Right atrium auricular region (tissue), 2 donors: ENCODE results near the gene DLL4. TPM values are rescaled to one million over a fixed set of nuclear protein-coding genes. Genes with fewer than 3 reads are reported as not detected.
A peak's percentile ranks its signal among the peaks of the same experiment; 100 is the strongest.

Experiments
- DNase-seq: peaks from one replicate; pipeline ENCODE4 v3.0.0-alpha.2; 2019; ENCODE audit warnings: low spot score
- H3K27ac ChIP-seq, 2 donors: fragments of 200-600 bp; sonication (generic); 1 replicate in 1 of 2; 2 replicates in 1 of 2; pipeline ENCODE4 v1.5.1; 2016 to 2019
- H3K27me3 ChIP-seq, 2 donors: fragments of 200-600 bp; sonication (generic); one replicate each; pipeline versions ENCODE4 v1.5.1 to v1.6.0; 2017 to 2019
- H3K36me3 ChIP-seq: fragments of 200-600 bp; sonication (generic); one replicate; pipeline ENCODE4 v1.5.1; 2016
- H3K4me1 ChIP-seq, 2 donors: fragments of 200-600 bp; sonication (generic); one replicate each; pipeline versions ENCODE4 v1.5.1 to v1.6.0; 2017 to 2019
- H3K4me3 ChIP-seq, 2 donors: fragments of 200-600 bp; sonication (generic); 1 replicate in 1 of 2; 2 replicates in 1 of 2; pipeline ENCODE4 v1.5.1; 2017 to 2019; ENCODE audit warnings: mild to moderate bottlenecking in 1 of 2, moderate library complexity in 1 of 2
- H3K9me3 ChIP-seq, 2 donors: fragments of 200-600 bp; sonication (generic); one replicate each; pipeline ENCODE4 v1.5.1; 2019
- total RNA-seq, 2 donors: library from RNA; depleted of rRNA; stranded (reverse); fragments of >200 nt; gene quantifications; one replicate each; pipeline ENCODE4 v1.1.0, GENCODE V29; 2016
- TF ChIP-seq, protein P1 (sequence below), 2 donors: fragments of 200-600 bp; sonication (generic); IDR thresholded peaks; one replicate each; pipeline ENCODE4 v1.5.1; 2019; ENCODE audit warnings: antibody characterized with exemption in 2 of 2

Gene DLL4
- 1 to 10 TPM; 7.5 to 9.8 TPM for total RNA-seq

DNA sequence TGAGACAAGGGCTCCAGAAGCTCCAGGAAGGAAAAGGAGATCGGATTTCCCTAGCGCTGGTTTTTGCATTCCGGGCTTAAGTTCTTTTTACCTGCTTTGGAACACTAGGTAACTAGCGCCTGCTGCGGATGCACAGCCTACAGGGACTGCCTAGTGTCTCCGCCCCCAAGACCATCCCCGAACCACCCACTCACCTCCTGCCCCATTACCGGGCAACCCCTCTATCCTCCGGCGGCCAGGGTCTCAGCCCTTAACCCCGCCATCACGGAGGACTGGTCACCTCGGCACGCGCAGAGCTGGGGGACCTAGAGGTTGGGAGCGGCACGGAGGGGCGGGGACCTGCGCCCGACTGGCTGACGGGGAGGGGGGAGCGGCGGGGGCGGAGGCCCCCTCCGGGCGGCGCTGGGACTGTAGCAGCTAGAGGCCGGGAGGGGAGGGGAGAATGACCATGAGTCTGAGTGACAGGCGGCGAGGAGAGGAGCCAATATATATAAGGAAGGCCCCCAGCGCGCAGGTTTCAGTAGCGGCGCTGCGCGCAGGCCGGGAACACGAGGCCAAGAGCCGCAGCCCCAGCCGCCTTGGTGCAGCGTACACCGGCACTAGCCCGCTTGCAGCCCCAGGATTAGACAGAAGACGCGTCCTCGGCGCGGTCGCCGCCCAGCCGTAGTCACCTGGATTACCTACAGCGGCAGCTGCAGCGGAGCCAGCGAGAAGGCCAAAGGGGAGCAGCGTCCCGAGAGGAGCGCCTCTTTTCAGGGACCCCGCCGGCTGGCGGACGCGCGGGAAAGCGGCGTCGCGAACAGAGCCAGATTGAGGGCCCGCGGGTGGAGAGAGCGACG is at the start of gene DLL4:
Gene DLL4, plus strand, starts transcription at position 520 of the 839 bp plus-strand sequence. CDS start 329 bp downstream, outside the sequence.
- H3K36me3 ChIP-seq, result no peaks in the 10 kb centered on the region
- H3K27me3 ChIP-seq, result peaks cover 13 to 18% of the 10 kb centered on the region in 2 donors
- H3K9me3 ChIP-seq, result no peaks in the 10 kb centered on the region
- TF ChIP-seq, protein P1, sequence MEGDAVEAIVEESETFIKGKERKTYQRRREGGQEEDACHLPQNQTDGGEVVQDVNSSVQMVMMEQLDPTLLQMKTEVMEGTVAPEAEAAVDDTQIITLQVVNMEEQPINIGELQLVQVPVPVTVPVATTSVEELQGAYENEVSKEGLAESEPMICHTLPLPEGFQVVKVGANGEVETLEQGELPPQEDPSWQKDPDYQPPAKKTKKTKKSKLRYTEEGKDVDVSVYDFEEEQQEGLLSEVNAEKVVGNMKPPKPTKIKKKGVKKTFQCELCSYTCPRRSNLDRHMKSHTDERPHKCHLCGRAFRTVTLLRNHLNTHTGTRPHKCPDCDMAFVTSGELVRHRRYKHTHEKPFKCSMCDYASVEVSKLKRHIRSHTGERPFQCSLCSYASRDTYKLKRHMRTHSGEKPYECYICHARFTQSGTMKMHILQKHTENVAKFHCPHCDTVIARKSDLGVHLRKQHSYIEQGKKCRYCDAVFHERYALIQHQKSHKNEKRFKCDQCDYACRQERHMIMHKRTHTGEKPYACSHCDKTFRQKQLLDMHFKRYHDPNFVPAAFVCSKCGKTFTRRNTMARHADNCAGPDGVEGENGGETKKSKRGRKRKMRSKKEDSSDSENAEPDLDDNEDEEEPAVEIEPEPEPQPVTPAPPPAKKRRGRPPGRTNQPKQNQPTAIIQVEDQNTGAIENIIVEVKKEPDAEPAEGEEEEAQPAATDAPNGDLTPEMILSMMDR (IDR thresholded peaks at IDR 0.05), result no peak
- DNase-seq, result peak; percentile 67
- peak within 1 kb of the TSS; percentile 44 to 62 for H3K27ac ChIP-seq
- H3K4me1 ChIP-seq, result peaks cover 0 to 73% of the 10 kb centered on the region in 2 donors
- peak within 1 kb of the TSS; percentile 47 to 64 for H3K4me3 ChIP-seq

DNA sequence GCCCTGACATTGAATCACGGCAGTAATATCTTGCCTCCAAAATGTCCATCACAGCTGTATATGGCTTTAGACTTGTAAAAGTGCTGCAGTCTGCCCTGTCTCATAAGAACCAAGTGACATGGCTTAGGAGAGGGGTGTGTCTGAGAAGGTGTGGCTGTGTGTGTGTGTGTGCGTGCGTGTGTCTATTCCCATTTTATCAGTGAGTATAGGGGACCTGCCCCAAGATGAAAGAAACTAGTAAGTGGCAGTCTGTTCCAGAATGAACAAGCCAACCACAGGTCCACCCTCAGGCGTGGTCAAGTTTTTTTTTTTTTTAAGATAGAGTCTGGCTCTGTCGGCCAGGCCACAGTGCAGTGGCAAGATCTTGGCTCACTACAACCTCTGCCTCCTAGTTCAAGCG is 49.5 kb upstream of the DLL4 start:
- Histone ChIP-seq H3K4me3 (no peak overlapping the region), H3K4me1 (no peaks in the 10 kb centered on the region)
- TF ChIP-seq, protein P1 (IDR thresholded peaks at IDR 0.05), result no peak

DNA sequence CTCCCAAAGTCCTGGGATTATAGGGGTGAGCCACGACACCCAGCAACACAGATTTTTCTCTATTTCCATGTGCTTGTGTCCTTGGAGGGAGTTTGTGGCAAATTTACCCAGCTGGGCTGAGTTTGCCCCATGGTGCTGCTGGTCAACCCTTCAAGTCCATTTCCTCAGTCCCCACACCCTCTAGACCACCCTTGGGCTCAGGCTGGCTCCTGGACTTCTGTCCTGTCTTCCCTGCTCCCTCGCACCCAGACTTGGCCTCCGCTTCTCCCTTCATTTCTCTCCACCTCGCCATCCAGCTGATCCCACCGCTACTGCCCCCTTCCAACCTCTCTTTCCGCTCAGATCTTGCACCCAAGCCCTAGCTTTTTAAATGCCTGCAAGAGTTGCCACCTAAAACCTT is 47.8 kb upstream of the DLL4 start:
- Histone ChIP-seq H3K4me1 (no peaks in the 10 kb centered on the region), H3K27me3 (no peaks in the 10 kb centered on the region), H3K9me3 (no peaks in the 10 kb centered on the region), H3K27ac (no peak overlapping the region), H3K4me3 (no peak overlapping the region), H3K36me3 (no peaks in the 10 kb centered on the region)
- DNase-seq, result no peak
- TF ChIP-seq, protein P1 (IDR thresholded peaks at IDR 0.05), result no peak

More for the DNA sequence above, 49.5 kb upstream of the DLL4 start:
- no peaks in the 10 kb centered on the region for H3K27me3 ChIP-seq
- no peak overlapping the region for H3K27ac ChIP-seq
- no peaks in the 10 kb centered on the region for H3K36me3 ChIP-seq
- DNase-seq, result no peak
- H3K9me3 ChIP-seq, result no peaks in the 10 kb centered on the region

DNA sequence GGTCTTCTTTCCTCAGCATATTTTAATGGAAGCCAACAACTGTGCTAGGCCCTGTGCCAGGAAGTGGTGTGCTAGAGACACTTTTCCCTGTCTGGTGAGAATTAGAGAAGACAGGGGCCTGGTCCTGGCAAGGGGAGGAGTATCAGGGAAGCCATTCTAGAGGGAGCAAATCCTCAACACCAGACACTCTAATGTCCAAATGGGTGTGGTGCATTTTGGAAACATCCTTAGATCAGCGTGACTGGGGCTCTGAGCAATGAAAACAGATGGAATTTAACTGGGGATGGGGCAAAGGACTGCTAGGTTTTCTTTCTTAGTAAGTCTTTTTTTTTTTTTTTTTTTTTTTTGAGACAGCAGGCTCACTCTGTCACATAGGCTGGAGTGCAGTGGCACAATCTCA is 42.6 kb upstream of the DLL4 start:
- Histone ChIP-seq H3K36me3 (no peaks in the 10 kb centered on the region), H3K9me3 (no peaks in the 10 kb centered on the region)
- TF ChIP-seq, protein P1 (IDR thresholded peaks at IDR 0.05), result no peak

DNA sequence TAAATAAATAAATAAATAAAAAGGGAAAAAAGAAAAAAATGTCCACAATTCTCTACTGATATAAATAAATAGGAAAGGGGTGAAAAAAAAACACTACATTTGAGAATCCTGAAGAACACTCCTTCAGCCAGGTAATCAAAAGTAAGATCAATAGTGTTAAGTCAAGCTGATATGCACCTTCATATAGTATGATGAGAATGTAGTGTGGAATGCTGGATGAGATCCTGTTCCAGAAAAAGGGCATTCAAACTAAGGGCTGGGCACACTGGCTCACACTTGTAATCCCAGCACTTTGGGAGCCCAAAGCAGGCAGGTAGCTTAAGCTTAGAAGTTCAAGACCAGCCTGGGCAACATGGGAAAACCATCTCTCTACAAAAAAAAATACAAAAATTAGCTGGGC is 40.0 kb upstream of the DLL4 start:
- TF ChIP-seq, protein P1 (IDR thresholded peaks at IDR 0.05), result no peak
- Histone ChIP-seq H3K27ac (no peak overlapping the region), H3K4me3 (no peak overlapping the region), H3K36me3 (no peaks in the 10 kb centered on the region), H3K4me1 (peaks cover 0 to 6% of the 10 kb centered on the region in 2 donors), H3K9me3 (no peaks in the 10 kb centered on the region), H3K27me3 (no peaks in the 10 kb centered on the region)
- no peak for DNase-seq

More for the DNA sequence above, 42.6 kb upstream of the DLL4 start:
- Histone ChIP-seq H3K27me3 (no peaks in the 10 kb centered on the region), H3K27ac (no peak overlapping the region), H3K4me3 (no peak overlapping the region), H3K4me1 (no peaks in the 10 kb centered on the region)
- no peak for DNase-seq
